ENCODE results near the gene PM20D2.
"Not testable (repeated sequence)": the region's sequence is repeated elsewhere in the genome, so short reads cannot be mapped to it uniquely, and the experiment has no call there.

The PM20D2 gene, protein sequence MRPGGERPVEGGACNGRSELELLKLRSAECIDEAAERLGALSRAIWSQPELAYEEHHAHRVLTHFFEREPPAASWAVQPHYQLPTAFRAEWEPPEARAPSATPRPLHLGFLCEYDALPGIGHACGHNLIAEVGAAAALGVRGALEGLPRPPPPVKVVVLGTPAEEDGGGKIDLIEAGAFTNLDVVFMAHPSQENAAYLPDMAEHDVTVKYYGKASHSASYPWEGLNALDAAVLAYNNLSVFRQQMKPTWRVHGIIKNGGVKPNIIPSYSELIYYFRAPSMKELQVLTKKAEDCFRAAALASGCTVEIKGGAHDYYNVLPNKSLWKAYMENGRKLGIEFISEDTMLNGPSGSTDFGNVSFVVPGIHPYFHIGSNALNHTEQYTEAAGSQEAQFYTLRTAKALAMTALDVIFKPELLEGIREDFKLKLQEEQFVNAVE

DNA sequence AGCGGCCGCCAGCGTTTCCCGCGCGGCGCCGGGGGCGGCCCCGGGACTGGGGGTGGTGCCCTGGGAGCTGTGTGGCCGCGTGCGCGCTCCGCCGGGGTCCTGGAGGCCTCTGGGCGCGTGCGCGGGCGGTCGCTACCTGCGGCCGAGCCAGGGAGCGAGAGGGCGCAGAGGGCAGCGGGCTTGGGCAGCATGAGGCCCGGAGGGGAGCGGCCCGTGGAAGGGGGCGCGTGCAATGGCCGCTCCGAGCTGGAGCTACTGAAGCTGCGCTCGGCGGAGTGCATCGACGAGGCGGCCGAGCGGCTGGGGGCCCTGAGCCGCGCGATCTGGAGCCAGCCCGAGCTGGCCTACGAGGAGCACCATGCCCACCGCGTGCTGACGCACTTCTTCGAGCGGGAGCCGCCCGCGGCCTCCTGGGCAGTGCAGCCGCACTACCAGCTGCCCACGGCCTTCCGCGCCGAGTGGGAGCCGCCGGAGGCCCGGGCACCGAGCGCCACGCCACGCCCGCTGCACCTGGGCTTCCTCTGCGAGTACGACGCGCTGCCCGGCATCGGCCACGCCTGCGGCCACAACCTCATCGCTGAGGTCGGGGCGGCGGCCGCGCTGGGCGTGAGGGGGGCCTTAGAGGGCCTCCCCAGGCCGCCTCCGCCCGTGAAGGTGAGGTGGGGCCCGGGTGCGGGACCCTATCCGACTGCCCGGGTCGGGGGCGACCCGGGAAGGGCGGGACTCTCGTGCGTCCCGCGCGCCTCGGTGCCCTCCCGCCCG is at the start of gene PM20D2:
PM20D2 (plus strand) TSS at position 100 of the 762 bp plus-strand sequence; CDS start at position 190, 90 bp downstream.
- DNase-seq (ENCODE audit: low spot score): peak; percentile 81

DNA sequence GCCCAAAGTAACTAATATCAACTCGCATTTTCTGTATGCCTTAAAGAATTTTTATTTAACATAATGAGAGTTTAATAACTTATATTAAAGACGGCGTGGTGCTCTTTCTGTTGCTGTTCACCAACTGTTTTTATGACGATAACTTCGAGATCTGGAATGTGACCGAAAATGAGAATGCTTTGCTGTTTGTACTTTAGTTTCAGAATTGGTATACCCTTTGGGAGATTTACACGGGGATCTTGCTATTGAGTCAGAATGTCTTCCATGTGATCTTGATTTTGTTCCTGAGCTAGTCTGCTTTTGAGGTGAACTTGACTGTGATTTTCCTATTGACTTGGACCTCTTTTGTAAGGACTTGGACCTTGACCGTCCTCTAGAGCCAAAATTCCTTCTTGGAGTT is 47.4 kb upstream of the PM20D2 start:
- no peak for DNase-seq (ENCODE audit: low spot score)

DNA sequence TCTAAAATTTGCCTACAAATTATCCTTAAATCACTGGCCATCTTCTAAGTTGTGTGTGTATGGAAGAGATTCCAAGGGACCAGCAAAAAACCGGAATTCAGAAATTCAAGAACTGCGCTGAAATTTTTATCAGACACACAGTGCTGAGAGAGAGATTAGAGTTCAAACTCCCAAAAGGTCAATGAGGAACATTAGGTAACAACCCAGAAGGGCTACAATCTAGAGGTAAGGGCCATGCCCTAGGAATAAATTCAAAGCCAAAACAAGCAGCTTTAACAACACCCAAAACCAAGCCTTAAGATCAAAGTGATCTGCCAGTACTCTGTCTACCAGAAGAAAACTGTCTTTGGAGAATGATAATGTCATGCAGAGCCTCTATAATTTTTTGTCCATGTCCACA is 45.7 kb upstream of the PM20D2 start:
- no peak for DNase-seq (ENCODE audit: low spot score)

DNA sequence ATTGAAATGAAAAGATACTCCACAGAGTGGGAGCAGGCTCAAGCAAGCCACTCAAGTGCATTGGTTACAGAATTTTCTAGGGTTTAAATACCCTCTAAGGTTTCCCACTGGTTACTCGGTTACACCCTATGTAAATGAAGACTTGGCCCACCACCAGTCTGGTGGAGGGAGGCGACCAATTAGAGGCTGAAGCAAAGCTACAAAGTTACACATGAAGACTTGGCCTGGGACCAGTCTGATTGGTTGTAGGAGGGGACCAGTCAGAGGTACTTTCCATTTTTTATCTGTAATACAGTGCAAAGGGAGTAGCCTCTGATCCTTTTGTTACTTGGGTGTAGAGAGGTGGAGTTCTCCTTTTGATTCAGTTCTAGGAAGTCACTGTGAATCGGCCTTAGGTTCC is 35.6 kb upstream of the PM20D2 start:
- no peak for DNase-seq (ENCODE audit: low spot score)

DNA sequence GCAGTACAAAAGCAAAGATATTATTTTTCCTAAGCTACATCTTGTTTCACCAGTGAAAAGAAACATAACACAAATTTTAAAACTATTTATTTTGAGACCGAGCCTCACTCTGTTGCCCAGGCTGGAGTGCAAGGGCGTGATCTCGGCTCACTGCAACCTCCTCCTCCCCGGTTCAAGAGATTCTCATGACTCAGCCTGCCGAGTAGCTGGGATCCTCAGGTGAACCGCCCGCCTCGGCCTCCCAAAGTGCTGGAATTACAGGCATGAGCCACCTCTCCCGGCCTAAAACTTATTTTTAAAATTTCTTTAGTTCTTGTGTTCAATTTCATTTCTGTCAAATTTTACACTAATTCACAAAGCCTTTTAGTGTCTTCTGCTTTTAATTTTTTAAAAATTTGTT is 33.9 kb upstream of the PM20D2 start:
- DNase-seq (ENCODE audit: low spot score): no peak

DNA sequence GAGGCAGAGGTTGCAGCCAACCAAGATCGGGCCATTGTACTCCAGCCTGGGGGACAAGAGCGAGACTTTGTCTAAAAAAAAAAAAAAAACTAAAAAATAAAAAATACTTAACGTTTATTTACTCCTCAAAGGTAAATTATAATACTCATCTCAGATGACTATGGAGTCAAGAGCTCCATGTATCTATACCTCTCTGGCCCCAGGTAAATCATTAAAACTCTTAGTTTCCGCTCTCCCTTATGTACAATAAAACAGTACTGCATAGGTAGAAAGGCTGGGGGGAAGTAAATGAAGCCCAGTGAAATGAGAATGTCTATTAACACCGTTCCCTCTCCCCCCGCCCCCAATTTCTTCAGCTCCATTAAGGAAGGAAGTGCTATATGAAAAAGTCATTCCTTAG is 29.2 kb upstream of the PM20D2 start:
- no peak for DNase-seq (ENCODE audit: low spot score)

DNA sequence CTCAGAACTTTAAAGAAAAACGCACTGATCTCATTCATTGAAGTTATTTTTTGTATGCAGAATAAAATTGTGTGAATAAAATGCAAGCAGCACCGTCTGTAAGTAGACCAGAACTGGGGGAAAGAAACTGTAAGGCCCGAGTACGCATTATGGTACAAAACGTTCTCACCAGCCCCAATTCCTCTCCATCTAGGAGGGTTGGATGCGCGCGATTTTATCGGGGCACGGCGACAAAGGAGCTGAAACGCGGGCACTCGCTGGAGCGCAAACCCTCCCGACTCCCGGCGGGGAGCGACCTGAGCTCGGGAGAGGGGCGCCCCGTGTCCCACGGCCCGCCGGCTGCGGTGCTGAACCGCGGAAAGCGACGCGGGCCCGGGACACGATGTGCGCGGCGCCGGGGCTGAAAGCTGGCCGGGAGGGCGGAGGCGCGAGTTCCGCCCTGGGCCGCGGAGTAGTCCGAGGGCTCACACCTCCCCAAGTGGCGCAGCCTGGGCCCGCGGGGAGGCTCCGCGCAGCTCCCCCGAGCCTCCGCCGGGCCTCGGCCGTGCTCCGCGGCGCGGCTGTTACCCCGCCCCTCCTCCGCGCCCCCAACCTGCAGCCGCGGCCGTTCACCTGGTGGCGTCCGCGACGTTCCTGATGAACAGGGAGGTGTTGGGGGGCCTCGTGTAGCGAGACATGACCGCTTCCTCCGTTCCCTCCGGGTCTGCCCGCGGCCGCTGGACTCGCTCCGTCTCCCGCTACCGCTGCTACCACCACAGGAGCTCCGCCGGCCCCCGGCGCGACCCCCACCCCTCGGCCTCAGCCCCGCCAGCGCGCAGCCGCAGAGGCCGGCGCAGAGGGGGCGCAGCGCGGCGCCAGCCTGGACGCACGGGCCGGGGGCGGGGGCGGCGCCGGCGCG is 28.4 kb upstream of the PM20D2 start, which contains the start of gene SRSF12:
SRSF12 (minus strand) TSS at position 861 of the 898 bp plus-strand sequence; CDS start at position 677, 184 bp downstream.
- no peak for DNase-seq (ENCODE audit: low spot score)

DNA sequence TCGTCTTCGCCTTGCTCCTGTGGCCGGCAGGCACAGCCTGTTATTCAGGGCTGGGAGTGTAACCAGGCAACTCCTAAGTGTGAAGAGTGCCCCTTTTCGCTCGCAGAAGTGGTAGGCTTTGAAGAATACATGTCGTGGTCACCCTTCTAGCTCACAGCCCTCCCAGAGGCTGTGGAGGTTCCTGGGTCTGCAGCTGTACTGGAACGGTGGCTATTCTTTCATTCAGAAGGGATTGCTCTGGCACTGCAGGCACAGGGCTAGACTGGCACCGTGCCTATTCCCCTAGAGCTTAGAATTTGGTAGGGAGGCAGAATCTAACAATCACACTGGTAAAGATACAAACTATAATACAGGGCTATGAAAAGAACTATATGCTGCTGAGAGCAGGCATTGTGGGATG is 26.9 kb upstream of the PM20D2 start:
- DNase-seq (ENCODE audit: low spot score): no peak

DNA sequence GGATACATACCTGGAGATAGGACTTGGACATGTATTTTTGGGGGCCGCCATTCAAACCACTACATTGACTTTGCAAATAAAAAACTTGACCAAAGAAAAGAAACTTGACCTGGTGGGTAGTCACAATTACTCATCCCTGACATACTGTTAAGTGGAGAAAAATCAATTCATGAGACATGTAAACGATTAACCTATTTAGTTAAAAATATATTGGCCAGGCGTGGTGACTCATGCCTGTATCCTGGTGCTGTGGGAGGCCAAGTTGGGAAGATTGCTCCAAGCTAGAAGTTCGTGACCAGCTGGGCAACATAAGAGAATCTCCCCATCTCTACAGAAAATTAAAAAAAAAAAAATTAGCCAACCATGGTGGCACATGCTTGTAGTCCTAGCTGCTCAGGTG is 25.5 kb upstream of the PM20D2 start:
- peak; percentile 21 for DNase-seq (ENCODE audit: low spot score)

DNA sequence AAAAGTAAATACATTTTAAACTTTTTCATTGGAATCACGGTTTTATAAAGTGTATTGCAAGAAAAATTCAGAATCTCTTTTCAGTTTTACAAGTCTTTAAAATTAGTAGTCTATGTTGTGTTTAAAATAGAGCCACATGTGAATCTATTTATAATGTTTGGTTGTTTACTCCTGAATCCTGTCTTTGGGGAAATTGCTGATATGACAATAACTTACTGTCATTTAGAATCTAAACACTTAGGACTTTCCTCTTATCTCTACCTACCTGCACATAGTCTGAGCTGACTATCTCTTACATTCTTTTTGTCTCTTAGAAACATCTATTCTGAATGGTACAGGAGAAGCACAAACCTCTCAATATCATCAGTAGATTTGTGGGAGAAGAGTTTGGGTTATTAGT is 23.9 kb upstream of the PM20D2 start:
- DNase-seq (ENCODE audit: low spot score): no peak

DNA sequence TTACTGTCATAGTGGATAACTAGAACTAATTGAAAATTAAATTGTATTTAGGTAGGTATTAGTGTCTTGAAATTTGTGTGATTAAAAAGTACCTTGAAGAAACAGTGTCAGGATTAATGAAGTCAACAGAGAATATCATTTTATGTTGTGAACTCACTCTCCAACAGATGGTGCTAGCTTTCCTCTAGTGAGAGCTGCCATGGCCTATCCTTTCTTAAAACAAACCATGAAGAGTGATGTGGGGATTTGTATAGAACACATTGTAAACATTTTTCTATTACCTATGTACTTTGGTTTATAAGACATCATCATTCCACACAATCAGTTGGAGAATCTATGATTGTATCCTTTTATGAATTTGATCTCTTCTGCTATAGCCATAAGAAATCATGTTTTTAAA is 23.2 kb upstream of the PM20D2 start:
- DNase-seq (ENCODE audit: low spot score): peak; percentile 61

DNA sequence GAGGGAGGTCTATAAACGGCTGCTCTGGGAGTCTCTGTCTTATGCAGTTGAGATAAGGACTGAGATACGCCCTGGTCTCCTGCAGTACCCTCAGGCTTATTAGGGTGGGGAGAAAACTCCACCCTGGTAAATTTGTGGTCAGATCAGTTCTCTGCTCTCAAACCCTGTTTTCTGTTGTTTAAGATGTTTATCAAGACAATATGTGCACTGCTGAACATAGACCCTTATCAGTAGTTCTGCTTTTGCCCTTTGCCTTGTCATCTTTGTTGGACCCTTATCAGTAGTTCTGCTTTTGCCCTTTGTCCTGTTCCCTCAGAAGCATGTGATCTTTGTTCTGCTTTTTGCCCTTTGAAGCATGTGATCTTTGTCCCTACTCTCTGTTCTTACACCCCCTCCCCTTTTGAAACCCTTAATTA is 17.6 kb upstream of the PM20D2 start:
- DNase-seq (ENCODE audit: low spot score): not testable (repeated sequence)

DNA sequence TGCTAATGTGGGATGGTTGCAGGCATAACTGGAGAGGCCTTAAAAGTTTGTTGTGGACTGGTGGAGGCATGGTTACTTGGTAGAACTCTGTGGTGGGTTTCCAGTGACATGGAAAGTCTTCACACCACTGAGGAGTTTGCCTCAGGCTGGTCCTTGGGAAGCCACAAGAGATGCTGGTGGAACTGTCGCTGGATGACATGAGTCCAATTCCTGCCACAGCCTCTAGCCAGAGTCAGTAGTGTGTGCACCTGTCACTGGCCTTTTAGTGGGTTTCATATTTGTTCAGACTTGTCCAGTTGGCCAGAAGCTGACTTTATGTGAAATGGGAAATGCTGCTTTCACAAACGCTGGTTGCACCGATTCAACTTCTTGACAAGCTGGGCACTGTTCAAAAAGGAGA is 14.3 kb upstream of the PM20D2 start:
- no peak for DNase-seq (ENCODE audit: low spot score)

DNA sequence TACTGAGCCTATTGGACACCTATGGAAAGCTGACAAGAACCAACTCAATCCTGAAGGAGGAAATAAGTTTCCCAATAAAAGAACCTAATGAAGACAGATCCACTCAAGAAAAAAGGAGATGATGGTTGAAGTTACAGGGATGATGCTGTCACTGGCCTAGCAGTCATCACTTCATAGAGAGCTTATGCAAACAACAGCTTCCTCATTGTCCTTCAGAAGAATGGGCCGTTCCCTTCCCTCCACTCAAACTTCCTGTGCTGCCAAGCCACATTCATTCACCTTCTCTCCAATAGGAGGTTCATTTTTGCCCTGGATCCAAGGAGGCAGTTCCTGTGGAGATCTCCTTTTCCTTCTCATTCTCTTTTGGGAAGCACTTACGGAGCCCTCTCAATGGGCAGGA is 13.8 kb upstream of the PM20D2 start:
- no peak for DNase-seq (ENCODE audit: low spot score)

DNA sequence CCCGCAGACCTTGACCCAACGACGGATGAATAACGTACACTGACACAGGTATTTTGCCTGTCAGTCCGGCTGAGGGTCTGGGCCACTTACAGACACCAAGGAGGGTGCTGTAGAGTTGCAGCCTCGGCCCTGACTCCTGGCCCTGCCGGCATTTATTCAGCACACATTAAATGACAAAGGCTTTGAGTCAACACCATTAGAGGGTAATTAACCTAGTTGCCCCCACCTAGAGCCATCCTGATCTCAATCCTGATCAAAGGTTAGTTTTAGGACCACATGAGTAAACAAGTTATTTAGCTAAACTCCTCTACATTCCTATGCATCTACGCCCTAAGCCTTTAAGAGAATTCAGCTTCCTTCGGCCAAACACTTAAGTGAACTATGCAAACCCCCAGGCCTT is 11.9 kb upstream of the PM20D2 start:
- no peak for DNase-seq (ENCODE audit: low spot score)

DNA sequence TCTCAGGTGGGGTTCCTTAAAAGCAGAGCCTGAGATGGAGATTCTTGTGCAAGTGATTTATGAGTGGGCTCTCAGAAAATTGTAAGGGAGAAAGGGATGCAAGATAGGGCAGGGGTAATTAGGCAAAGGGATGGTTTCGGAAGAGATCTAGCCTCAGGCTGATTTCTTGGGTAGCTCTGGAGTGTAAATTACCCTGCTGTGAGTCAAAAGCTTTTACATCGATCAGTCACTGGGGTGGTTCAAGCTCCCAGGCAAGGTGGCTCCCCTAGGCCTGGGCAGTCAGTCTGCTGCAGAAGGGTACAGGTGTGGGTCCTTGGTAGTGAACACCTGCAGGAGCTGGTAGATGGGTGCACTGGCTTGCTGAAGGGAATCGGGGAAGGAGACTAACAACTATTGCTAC is 11.1 kb upstream of the PM20D2 start:
- no peak for DNase-seq (ENCODE audit: low spot score)

DNA sequence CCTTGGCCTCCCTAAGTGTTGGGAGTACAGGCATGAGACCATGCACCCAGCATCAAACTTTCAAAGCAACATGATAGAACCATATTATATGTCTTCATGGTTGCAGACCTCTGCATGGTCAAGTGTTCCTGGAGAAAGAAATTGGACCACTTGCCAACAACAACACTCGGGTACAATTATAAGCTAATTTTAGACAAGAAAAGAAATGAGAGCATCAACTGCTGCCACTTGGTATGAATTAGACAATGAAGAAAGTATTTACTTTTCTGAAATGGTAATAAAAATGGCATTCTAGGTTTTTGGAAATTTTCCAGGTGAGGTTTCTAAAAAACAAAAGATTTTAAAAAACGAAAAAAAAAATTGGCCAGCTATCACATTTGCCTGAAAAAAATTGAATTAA is 7.7 kb upstream of the PM20D2 start:
- DNase-seq (ENCODE audit: low spot score): no peak

DNA sequence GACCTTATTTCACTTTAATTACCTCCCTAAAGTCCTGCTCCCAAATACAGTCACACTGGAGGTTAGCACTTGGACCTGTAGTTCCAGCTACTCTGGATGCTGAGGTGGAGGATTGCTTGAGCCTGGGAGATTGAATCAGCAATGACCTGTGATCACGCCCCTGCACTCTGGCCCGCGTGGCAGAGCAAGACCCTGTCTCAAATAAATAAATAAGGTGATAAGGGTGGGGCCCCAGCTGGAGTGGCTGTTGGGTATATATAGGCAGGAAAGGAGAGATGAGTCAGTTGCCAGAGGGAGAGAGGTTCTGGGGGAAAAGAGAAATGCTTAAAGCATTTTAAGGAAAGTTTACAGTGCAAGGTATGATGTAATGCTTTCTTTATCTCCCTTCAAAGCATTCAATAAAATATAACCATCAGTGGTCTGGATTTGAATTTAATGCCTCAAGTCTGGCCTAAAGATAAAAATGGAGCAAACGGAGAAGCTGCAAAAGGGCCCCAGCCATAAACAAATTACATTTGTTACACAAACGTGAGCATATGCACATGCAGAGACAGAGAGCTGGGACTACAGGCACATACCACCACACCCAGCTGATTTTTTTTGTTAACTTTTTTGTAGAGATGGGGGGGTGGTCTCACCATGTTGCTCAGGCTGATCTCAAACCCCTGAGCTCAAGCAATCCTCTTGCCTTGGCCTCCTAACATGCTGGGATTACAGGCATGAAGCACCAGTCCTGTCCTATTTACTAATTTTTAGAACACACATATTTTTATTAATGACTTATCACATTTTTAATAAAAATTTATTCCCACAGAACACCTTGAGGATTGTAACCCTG is 6.1 kb upstream of the PM20D2 start:
- DNase-seq (ENCODE audit: low spot score): no peak

DNA sequence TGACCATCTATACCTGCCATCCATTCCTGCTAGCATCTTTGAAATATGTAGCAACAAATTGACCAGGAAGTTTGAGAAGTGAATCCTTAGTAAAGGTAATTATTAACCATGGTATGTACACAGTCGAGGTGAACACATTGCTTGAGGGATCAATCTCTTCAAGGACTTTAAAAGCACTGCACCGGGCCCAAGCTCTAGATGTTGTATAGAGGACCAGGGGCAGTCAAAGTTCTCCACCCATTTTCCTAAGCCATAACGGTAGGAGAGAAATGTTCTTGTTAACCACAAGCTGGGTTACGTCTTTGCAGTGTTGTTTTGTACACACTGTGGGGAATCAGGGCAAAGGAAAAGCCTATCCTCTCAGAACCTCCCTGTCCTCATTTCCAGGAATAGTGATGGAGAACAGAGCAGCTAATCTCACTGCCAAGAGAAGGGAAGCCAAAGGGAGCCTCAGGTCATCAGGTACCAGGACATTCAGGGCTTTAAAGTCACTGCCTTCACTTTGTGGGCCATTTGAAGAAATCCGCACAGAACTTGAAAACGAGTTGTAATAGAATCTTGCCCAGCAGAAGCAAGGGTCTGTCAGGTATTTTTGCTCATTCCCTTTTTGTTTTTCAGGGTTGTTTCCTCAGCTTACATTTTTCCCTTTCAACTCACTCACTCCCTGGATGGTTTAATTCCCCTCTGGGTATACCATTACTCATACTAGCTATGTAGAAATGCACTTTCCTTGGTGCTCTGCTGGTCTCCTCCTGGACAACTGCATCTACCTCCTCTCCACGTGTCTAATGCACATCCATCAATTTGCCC is 5.3 kb upstream of the PM20D2 start:
- DNase-seq (ENCODE audit: low spot score): no peak

DNA sequence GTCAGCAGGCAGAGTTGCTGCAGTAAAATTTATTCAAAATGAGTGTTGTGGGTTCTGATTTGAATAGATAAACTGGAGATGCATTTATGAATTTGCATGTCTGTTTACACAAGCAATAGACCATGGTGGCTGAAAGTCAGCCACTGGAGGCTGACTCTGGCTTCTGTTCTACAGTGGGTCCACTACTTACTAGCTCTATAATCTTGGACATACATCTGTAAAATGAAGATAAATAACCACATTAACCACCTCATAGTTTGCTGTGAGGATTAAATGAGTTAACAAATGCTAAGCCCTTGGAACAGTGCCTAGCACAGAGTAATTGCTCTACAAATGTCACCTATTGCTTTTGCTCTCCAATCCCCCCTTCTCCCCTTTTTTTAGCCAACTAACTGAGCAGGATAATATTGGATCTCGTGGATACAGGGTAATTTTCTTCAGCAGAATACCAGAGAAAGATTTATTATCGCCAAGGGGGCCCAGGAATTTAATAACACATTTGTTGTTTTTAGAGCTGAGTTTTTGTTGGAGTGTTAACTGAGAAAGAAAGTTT is 1.4 kb upstream of the PM20D2 start:
- DNase-seq (ENCODE audit: low spot score): no peak
